Measurements from ENCODE around the gene GPR146. TPM values are rescaled to one million over a fixed set of nuclear protein-coding genes. Genes with fewer than 3 reads are reported as not detected.

The GPR146 gene
- total RNA-seq, 1 experiment from 2014 or later: 22.2 TPM

DNA sequence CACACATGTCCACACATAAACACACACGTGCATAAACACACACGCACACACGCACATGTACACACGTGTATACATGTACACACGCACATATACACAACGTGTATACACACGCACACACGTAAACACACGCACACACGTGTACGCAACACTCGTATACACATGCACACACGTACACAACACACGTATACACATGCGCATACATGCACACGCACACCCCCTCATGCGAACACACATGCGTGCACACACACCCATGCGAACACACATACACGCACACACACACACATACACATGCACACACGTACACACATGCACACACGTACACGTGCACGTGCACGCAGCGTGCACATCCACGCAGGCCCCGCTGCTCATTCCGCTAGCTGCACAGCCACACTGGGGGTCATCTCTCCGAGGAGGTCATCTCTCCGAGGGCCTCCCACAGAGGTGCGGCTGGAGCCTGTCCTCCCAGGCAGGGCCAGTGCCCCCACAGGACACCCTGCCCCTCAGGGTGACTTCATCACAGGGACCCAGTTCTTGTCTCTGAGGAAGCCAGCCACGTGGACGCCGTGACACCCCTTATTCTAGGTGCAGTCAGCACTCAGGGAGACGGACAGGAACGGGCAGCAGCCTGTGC is 35.5 kb upstream of the GPR146 start:
- in situ Hi-C loops (cut with HindIII; ENCODE audit: low pct_unique_long_range_greater_than_20kb, low sequenced_read_pairs): no loop called here
- no peak for DNase-seq (ENCODE audit: low read depth)

DNA sequence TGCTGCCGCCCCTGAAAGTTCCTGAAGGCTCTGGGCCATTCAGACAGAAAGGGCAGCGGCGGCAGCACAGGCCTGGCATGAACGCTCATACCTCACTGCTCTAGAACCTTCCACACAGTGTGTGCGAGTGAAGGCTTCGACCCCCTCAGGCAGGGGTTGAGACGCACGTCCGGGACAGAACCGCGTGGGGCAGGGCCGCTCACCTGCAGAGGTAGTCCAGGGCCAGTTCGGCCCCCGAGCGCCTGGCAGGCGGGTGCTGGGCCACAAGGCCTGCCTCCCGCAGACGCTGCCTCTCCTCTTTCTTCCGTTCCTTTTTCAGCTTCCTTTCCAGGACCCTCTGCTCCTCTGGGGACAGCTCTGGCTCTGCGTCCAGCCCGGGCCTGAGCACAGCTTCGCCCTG is 34.6 kb upstream of the GPR146 start:
- DNase-seq (ENCODE audit: low read depth): no peak
- in situ Hi-C loops (cut with HindIII; ENCODE audit: low pct_unique_long_range_greater_than_20kb, low sequenced_read_pairs): no loop called here

DNA sequence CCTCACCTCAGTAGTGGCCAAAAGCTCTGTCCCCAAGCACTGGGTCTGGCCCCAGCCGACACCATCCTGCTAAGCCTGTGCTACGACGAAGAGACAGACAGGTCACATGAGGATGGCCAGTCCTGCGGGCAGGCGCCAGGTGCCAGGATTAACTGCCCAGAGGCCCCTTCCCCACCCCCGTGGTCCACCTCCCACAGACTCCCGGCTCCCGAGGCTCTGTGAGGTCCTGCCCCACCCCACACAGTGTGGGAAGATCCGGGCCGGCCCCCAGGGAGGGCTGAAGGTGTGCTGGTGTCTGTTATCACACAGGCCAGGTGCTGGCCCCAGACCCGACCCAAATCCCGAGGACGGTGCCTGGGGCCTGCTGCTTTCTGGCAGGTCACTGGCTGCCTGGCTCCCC is 34.1 kb upstream of the GPR146 start:
- no peak for DNase-seq (ENCODE audit: low read depth)
- in situ Hi-C loops (cut with HindIII; ENCODE audit: low pct_unique_long_range_greater_than_20kb, low sequenced_read_pairs): no loop called here

DNA sequence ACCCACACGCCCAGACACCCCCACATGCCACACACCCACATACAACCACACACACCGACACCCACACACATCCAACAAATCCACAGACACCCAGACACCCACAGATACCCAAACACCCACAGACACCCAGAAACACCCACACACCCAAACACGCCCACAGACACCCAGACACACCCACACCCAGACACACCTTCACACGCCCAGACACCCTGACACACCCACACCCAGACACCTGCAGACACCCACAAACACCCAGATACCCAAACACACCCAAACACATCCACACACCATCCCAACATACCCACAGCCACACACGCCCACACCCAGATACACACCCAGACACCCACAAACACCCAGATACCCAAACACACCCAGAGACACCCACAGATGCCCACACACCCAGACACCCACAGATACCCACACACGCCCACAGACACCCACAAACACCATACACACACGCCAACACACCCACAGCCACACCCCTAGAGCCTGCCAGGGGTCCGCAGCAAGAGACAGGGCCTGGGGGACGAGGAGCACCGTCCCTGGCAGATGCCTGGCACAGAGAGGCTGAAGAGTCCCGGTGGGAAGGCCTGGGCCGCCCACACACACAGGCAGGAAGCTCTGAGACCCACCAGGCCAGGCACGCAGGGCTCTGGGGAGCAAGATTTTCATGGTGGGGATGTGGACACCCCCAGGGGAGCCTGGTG is 32.9 kb upstream of the GPR146 start:
- no peak for DNase-seq (ENCODE audit: low read depth)
- in situ Hi-C loops (cut with HindIII; ENCODE audit: low pct_unique_long_range_greater_than_20kb, low sequenced_read_pairs): no loop called here

DNA sequence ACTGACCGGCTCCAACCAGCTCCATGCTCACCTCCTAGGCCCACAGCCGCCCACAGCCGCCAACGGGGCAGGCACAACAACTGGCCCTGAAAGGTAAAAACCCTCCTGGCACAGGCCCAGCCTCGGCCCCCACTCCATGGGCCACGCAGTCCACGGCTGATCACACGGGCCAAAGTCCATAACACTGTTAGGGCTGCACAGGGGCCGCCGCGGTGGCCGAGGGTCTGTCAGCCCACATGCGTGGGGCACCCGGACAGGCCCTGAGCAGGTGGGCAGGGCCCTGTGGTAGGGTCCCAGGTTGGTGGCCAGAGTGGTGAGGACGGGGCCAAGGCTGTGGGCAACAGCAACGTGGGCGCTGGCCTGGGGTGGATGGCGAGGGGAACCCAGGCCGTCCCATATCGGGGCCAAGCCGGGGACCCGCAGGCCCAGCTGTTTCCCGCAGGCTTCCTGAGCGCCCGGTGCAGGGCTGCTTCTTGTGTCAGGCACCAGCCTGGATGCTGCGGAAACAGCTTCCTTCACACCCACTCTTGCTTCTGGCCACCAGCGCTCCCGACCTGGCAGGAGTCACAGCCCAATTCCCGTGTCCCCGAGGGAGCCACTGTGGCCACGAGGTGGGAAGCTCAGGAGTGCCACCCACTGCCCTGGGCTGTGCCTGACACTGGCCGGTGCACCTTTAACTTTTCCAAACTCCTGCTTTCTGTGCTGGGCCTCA is 32.2 kb upstream of the GPR146 start:
- DNase-seq (ENCODE audit: low read depth): no peak
- in situ Hi-C loops (cut with HindIII; ENCODE audit: low pct_unique_long_range_greater_than_20kb, low sequenced_read_pairs): no loop called here

DNA sequence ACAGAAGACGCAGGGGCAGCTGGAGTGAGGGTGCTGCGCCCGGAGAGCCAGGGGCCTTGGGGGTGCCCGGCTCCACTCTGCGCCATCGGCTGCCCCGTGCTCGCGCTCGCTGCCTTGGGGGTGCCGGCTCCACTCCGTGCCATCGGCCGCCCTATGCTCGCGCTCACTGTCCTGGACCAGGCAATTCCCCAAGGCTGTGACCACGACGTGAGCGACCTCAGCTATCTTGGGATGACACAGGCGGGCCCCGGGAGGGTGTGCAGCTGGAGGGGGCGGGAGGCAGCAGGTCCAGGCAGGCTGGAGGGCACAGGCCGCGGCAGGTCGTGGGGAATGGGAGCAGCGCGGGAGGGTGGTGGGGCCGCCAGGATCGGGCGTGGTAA is 31.6 kb upstream of the GPR146 start:
- DNase-seq (ENCODE audit: low read depth): no peak
- in situ Hi-C loops (cut with HindIII; ENCODE audit: low pct_unique_long_range_greater_than_20kb, low sequenced_read_pairs): no loop called here

DNA sequence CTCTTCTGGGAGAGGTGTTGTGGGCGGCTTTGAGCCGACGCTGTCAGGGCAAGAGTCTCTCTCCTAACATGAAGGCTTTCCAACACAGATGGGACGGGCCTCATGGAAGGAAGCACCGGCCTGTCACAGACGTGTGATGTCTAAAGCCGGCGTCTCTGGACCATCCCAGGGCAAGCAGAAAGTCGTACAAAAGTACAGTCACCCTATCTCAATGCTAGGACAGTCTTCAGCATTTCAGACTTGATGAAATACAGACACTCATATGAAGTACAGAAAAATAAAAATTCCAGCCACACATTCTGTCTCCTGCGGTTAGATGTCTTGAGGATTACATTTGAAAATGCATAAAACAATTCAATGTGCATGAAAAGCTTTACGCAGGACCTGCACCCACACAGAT is 30.8 kb upstream of the GPR146 start:
- no peak for DNase-seq (ENCODE audit: low read depth)
- in situ Hi-C loops (cut with HindIII; ENCODE audit: low pct_unique_long_range_greater_than_20kb, low sequenced_read_pairs): no loop called here

DNA sequence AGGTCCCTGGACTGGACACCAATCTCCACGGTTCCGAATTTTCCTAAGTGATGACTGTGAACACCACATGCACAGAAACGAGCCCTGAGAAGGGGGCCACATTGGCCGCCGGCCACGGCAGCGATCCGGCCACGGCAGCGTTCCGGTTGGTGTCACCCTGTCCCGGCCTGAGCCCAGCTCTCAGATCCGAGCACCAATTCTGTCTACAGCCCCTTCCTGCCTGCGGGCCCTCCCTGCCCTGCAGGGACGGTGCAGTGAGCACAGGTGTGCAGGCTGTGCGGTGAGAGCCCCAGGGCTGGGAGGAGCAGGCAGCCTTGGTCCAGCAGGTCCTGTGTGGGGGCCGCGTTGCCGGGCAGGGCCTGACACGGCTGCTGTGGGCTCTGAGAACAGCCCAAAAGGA is 29.7 kb upstream of the GPR146 start:
- no peak for DNase-seq (ENCODE audit: low read depth)
- in situ Hi-C loops (cut with HindIII; ENCODE audit: low pct_unique_long_range_greater_than_20kb, low sequenced_read_pairs): no loop called here

DNA sequence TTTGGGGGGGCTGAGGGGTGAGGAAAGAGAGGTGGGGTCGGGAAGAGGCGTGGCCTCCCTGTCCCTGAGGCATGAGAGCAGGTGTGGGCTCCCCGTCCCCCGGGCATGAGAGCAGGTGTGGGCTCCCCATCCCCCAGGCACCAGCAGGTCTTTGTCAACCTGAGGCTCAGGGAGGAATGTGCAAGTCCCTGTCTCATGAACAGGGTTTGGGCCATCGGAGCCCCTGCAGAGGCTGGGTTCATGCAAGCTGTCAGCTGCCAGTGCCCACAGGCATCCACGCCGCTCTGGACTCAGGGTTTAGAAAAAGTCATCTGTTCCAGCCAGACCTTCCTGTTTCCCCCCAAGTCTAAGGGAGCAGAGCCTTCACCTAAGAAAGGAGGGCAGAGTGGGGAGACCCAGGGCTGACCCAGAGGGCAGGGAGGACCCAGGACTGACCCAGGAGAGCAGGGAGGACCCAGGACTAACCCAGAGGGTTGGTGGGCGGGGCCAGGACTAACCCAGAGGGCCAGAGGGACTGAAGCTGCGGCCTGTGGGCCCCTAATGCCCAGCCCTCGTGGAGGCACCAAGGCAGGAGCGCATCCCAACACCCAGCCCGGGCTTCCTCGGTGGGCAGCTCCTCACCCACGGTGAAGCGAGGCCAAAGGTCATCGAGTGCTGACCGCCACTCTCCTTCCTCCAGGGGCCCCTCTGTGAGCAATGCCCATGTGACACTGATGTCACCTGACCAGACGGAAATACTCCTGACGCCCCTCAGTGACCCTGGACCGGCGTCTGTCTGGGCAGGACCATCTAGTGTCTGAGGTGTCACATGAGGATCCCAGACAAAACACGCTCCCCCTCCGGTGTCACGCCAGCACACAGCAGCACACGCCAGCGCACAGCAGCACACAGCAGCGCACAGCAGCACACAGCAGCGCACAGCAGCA is 28.9 kb upstream of the GPR146 start:
- in situ Hi-C loops (cut with HindIII; ENCODE audit: low pct_unique_long_range_greater_than_20kb, low sequenced_read_pairs): no loop called here
- peak; percentile 46 for DNase-seq (ENCODE audit: low read depth)

DNA sequence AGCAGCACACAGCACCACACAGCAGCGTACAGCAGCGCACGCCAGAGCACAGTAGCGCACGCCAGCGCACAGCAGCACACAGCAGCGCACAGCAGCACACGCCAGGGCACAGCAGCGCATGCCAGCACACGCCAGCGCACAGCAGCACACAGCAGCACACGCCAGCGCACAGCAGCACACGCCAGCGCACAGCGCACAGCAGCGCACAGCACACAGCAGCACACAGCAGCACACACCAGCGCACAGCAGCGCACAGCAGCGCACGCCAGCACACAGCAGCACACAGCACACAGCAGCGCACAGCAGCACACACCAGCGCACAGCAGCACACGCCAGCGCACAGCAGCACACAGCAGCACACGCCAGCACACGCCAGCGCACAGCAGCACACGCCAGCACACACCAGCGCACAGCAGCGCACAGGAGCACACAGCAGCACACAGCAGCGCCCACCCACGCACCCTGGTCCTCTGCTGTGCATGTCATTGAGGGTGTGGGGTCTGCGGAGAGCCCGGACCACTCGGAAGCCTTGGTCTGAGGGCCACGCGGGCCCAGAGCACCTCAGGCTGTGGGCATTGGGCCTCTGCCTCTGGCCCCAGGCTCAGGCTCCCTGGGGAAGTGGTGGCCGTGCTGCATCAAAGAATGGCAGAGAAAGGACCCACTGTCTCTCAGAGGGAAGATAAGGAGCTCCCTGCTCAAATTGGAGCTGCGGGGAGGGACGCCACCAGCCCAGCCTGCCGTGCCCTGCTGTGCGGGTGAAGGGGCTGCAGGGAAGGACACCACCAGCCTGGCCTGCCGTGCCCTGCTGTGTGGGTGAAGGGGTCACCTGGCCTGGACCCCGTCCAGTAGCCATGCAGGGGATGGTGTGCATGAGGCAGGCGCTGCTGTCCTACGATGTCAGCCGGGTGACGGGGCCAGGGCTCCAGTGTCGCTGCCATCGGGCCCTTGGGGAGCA is 27.5 kb upstream of the GPR146 start:
- in situ Hi-C loops (cut with HindIII; ENCODE audit: low pct_unique_long_range_greater_than_20kb, low sequenced_read_pairs): no loop called here
- no peak for DNase-seq (ENCODE audit: low read depth)

DNA sequence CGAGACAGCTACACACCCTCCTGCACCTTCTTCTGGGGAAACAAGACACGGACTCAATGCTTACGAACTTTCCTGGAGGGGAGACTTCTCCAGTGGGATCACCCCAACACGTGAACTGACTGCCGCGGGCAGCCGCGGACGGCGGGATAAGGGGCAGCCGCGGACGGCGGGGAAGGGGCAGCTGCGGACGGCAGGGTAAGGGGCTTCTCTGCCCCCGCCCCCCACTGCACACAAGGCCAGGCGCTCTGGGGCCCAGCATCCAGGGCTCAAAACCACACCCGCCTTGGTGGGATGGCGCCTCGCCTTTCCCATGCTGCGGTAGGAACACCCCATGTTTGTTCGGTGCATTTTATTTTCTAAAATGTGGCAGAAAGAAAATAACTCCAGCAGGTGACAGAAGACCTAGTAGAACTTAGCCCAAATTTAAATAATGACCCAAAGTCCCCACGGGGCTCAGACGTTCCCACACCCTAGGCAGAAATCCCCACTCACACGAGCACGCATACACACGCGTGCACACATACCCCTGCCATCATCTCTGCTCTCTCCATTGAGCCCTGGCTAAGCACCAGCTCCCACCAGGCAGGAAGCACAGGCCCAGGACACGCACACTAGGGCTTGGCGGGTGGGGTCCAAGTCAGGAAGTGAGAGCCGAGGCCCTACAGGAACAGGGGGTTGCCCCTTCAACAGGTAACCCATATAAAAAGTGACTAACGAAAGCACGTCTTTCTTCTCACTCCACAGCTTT is 26.6 kb upstream of the GPR146 start:
- no peak for DNase-seq (ENCODE audit: low read depth)
- in situ Hi-C loops (cut with HindIII; ENCODE audit: low pct_unique_long_range_greater_than_20kb, low sequenced_read_pairs): no loop called here

DNA sequence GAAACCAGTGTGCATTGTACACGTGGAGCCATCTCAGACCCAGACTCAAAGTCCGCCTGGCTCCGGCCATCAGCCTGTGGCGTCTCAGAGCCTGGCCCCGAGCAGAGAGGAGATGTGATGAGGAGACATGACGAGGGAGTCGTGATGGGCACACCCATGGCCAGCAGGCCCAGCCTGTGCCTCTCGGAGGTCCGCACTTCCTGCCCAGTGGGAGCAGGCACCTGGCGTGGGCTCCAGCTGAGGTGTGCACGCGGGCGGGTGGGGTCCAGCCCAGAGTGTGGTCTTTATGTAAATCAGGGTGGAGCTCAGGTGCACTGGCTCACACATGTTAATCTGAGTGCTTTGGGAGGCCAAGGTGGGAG is 26.0 kb upstream of the GPR146 start:
- DNase-seq (ENCODE audit: low read depth): no peak
- in situ Hi-C loops (cut with HindIII; ENCODE audit: low pct_unique_long_range_greater_than_20kb, low sequenced_read_pairs): no loop called here

DNA sequence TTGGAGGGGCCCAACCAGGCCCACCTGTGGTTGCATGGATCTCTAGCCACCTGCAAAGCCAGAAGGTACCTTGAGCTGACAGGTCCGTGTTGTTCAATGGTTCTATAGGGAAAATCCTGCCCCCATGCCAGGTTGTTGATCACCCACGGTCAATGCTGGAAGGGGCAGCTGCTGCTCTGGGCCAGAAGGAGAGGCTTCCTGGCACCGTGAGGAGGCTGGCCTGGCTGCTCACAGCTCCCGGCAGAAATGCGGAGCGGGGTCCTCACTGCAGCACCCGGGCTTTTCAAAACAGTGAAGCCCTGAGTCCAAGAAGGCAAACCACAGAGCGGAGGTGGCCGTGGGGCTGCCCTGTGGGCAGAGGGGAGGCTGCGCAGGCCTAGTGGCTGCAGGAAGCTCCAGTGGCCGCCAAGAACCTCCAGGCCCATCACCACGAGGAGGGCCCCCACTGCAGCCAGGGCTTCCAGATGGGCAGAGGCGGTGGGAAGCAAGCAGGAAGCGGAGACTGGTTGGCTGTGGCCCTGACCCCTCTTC is 25.0 kb upstream of the GPR146 start:
- in situ Hi-C loops (cut with HindIII; ENCODE audit: low pct_unique_long_range_greater_than_20kb, low sequenced_read_pairs): no loop called here
- no peak for DNase-seq (ENCODE audit: low read depth)

DNA sequence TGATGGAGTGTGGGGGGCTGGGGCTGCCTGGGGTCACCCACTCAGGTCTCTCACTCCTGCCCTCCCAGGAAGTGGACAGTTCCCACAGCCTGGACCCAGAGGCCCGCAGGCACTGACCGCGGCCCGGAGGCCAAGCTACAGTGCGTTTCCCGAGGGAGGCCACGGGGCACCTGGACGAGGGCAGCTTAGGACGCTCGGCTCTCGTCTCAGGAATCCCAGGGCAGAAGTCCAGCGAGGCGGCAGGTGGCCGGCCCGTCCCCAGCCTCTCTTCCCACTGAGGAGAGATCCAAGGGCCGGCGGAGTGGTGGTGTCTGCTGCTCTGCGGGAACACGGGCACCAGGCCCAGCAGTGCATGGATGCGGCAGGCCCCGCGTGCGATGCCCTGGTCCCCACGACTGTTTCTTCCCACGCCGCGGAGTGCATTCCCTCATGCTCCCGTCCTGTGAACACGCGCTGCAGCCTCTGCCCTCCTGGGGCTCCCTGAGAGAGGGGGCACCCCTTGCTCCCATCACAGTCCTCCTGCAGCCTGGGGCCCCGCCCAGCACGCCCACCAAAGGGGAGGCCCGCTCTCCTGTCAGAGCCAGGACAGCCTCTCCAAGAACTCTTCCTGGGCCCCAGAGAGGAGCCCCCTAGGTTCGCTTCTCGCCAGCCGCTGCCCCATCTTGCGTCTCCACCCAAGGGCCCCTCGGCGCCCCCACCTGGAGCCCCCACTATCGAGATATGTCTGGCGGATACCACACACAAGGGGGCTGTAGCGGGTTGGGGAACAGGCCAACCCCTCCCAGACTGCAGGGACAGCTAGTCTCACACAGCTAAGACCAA is 24.3 kb upstream of the GPR146 start:
- in situ Hi-C loops (cut with HindIII; ENCODE audit: low pct_unique_long_range_greater_than_20kb, low sequenced_read_pairs): no loop called here
- DNase-seq (ENCODE audit: low read depth): no peak

DNA sequence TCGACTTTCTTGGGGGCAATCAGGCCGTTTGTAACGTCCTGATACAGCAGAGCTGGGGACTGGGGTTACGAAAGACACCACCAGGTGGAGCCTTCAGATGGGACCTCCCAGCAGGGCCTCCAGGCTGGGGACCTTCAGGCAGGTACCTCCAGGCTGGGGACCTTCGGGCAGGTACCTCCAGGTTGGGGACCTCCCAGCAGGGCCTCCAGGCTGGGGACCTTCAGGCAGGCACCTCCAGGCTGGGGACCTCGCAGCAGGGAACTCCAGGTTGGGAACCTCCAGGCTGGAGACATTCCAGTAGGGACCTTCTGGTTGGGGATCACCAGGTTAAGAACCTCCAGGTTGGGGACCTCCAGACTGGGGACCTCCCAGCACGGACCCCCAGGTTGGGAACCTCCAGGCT is 23.5 kb upstream of the GPR146 start:
- in situ Hi-C loops (cut with HindIII; ENCODE audit: low pct_unique_long_range_greater_than_20kb, low sequenced_read_pairs): no loop called here
- no peak for DNase-seq (ENCODE audit: low read depth)

DNA sequence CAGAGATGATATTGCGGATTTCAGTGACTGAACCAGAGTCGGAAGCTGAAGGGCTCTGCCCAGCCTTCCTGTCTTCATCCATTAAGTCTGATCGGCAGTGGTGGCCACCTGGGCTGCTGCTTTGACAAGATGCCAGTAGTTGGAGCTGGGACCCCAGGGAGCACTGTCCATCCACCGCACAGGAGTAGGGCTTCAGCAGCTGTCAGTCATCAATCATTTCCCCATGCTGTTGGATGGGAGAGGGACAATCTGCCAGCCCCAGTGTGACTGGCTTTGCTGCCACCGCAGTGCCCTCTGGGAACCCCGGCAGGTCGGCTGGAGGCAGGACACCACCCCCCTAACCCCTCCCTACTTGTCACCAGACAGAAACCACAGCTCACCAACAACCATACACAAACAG is 23.0 kb upstream of the GPR146 start:
- DNase-seq (ENCODE audit: low read depth): no peak
- in situ Hi-C loops (cut with HindIII; ENCODE audit: low pct_unique_long_range_greater_than_20kb, low sequenced_read_pairs): no loop called here

Measured in Caki2 (cell line).